ENCODE results near the gene RETN. TPM values are rescaled to one million over a fixed set of nuclear protein-coding genes. Genes with fewer than 3 reads are reported as not detected.

Gene RETN
- total RNA-seq, 1 experiment from 2014 or later: not detected

DNA sequence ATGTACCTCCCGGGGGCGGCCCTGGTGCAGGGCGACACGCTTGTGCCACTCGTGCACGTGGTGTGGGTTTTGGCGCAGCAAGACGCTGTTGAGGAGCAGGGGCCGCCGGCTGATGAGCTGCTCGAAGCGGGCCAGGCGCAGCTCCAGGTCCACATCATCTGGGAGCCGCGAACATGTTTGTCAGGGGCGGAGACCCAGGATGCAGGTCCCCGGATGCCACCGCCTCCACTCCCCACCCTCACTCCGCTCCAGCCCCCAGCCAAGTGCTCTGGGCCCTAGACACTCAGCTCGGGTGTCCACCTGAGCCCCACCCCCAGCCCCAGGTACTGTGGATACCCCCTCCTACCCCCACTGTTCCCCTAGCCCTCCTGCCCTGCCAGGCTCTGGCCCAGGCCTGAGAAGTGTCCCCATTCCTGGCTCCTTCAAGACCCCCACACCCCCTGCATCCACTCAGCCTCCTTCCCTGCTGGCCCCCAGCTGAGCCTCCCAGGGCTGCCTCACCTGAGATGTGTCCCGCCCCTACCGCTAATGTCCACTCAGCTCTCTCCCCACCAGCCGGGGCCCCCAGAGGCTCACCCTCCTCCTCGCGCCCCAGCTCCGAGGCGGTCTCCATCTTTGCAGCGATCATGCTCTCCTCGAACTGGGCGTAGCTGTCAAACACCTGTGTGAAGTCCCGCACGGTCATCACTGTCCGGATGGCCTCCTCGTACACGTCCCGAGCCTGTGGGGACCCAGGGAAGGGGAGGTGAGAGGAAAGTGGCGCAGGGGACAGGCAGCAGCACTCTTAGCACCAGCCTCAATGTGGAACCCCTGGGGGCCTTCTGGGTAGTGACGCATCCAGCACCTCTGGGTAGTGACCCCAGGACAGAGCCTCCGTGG is 44.9 kb upstream of the RETN start (continued):
- TF ChIP-seq POLR2A (IDR thresholded peaks at IDR 0.05; ENCODE audit: borderline replicate concordance, extremely low read depth, insufficient read depth, insufficient read length) (no peak), EZH2 (IDR thresholded peaks at IDR 0.05) (no peak), YY1 (IDR thresholded peaks at IDR 0.05; ENCODE audit: extremely low read depth, insufficient replicate concordance, low read depth, low read length) (no peak), CTCF (IDR thresholded peaks at IDR 0.05 in 2 of 3, conservative IDR thresholded peaks at IDR 0.05 in 1 of 3; ENCODE audit: borderline replicate concordance in 1 of 3, insufficient read depth in 1 of 3, low read depth in 2 of 3, low read length in 2 of 3) (no peak), ZNF274 (IDR thresholded peaks at IDR 0.05; ENCODE audit: low read depth, low read length) (no peak), POLR2AphosphoS5 (IDR thresholded peaks at IDR 0.05; ENCODE audit: low read depth, low read length) (no peak), EZH2phosphoT487 (IDR thresholded peaks at IDR 0.05; ENCODE audit: borderline replicate concordance) (no peak), TCF7L2 (IDR thresholded peaks at IDR 0.05; ENCODE audit: borderline replicate concordance, extremely low read depth, insufficient read depth, insufficient read length) (no peak)
- TF ChIP-seq, protein P1, sequence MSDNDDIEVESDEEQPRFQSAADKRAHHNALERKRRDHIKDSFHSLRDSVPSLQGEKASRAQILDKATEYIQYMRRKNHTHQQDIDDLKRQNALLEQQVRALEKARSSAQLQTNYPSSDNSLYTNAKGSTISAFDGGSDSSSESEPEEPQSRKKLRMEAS (IDR thresholded peaks at IDR 0.05): no peak

DNA sequence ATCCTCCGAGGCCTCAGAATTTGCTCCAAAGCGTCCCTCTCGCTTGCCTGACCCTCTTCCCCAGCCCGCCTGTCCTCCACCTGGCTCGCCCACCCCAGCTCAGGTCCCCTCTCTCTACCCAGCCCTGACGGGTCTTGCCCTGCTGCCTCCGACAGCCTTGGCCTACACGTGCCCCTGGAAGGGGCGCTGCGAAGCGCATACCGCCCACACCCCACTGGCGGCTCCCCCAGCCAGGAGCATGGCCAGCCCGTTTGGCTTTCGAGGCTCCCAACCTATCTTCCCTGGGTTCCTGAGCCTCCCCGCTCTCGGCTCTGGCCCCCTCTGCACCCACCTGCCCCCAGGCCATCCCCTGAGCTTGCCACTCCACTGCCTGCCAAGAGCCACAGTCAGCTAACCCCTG is 44.0 kb upstream of the RETN start:
- H2AFZ ChIP-seq (ENCODE audit: low read depth, low read length, poor library complexity, severe bottlenecking): no peak overlapping the region
- RAD21 ChIA-PET (ENCODE audit: low non-redundant PET in 1 of 2, low total read pairs in 2 of 2, uncharacterized antibody in 2 of 2, unreplicated experiment in 2 of 2): no interaction called here
- ATAC-seq (no peak), DNase-seq (ENCODE audit: low read depth, low spot score) (no peak)
- H3K4me3 ChIP-seq (replicated peaks in 1 of 2; ENCODE audit: low read depth in 1 of 2, low read length in 2 of 2): no peak overlapping the region
- H3K9me2 ChIP-seq (ENCODE audit: insufficient read depth): no peaks in the 10 kb centered on the region
- H4K20me1 ChIP-seq (ENCODE audit: insufficient read depth): no peaks in the 10 kb centered on the region
- H3K36me3 ChIP-seq (ENCODE audit: control insufficient read depth in 1 of 2, insufficient read depth in 2 of 2, low read length in 2 of 2): peaks cover 5 to 33% of the 10 kb centered on the region in 2 experiments; a peak in 3 of 4 replicates
- H3K4me1 ChIP-seq (ENCODE audit: control insufficient read depth in 1 of 2, insufficient read depth in 2 of 2, low read length in 2 of 2): peaks cover 5 to 10% of the 10 kb centered on the region in 2 experiments
- POLR2A ChIA-PET: no interaction called here
- H3K9ac ChIP-seq (ENCODE audit: low read length): no peak overlapping the region
- H3K9me3 ChIP-seq (ENCODE audit: control insufficient read depth in 1 of 2, insufficient read depth in 1 of 2, low read depth in 1 of 2, low read length in 2 of 2): no peaks in the 10 kb centered on the region
- H3K27ac ChIP-seq (ENCODE audit: low read depth, low read length): no peak overlapping the region
- H3K4me2 ChIP-seq (ENCODE audit: low read length): no peak overlapping the region
- CTCF ChIA-PET: no interaction called here
- BruUV-seq (replicated peaks): no TSS peak
- intact Hi-C loops (cut with micrococcal nuclease): no loop called here
- H3K79me2 ChIP-seq (ENCODE audit: insufficient read depth, low read length): peaks cover 41% of the 10 kb centered on the region
- H3K27me3 ChIP-seq (ENCODE audit: insufficient read depth, low read length): no peaks in the 10 kb centered on the region
- TF ChIP-seq CBX3 (IDR thresholded peaks at IDR 0.05; ENCODE audit: low read depth): no peak
- TF ChIP-seq POLR2AphosphoS5 (IDR thresholded peaks at IDR 0.05; ENCODE audit: low read depth, low read length): no peak
- TF ChIP-seq YY1 (IDR thresholded peaks at IDR 0.05; ENCODE audit: extremely low read depth, insufficient replicate concordance, low read depth, low read length): no peak
- TF ChIP-seq CTCF (IDR thresholded peaks at IDR 0.05 in 2 of 3, conservative IDR thresholded peaks at IDR 0.05 in 1 of 3; ENCODE audit: borderline replicate concordance in 1 of 3, insufficient read depth in 1 of 3, low read depth in 2 of 3, low read length in 2 of 3): no peak
- TF ChIP-seq, protein P2, sequence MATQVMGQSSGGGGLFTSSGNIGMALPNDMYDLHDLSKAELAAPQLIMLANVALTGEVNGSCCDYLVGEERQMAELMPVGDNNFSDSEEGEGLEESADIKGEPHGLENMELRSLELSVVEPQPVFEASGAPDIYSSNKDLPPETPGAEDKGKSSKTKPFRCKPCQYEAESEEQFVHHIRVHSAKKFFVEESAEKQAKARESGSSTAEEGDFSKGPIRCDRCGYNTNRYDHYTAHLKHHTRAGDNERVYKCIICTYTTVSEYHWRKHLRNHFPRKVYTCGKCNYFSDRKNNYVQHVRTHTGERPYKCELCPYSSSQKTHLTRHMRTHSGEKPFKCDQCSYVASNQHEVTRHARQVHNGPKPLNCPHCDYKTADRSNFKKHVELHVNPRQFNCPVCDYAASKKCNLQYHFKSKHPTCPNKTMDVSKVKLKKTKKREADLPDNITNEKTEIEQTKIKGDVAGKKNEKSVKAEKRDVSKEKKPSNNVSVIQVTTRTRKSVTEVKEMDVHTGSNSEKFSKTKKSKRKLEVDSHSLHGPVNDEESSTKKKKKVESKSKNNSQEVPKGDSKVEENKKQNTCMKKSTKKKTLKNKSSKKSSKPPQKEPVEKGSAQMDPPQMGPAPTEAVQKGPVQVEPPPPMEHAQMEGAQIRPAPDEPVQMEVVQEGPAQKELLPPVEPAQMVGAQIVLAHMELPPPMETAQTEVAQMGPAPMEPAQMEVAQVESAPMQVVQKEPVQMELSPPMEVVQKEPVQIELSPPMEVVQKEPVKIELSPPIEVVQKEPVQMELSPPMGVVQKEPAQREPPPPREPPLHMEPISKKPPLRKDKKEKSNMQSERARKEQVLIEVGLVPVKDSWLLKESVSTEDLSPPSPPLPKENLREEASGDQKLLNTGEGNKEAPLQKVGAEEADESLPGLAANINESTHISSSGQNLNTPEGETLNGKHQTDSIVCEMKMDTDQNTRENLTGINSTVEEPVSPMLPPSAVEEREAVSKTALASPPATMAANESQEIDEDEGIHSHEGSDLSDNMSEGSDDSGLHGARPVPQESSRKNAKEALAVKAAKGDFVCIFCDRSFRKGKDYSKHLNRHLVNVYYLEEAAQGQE (IDR thresholded peaks at IDR 0.05; ENCODE audit: low read depth): no peak
- no peak for TF ChIP-seq RAD21 (IDR thresholded peaks at IDR 0.05; ENCODE audit: low read depth)
- TF ChIP-seq SIN3A (IDR thresholded peaks at IDR 0.05; ENCODE audit: low read depth): no peak
